HG03045 (cell line): ENCODE measurements around the gene SPEF2.
"Not testable (repeated sequence)": the region's sequence is repeated elsewhere in the genome, so short reads cannot be mapped to it uniquely, and the experiment has no call there.

Source experiments
- ATAC-seq: cut with Tn5 transposase; IDR thresholded peaks from one replicate; pipeline ENCODE4 v1.9.1; 2021; ENCODE audit warnings: mild to moderate bottlenecking, moderate library complexity; ENCODE audit not compliant: unreplicated experiment

SPEF2 gene

GRCh38 chr5:35853631-35854030 lies 236.0 kb downstream of the SPEF2 start:
- no peak for ATAC-seq

- no peak for ATAC-seq
Measured at GRCh38 chr5:35854248-35854647, 236.6 kb downstream of the SPEF2 start.

GRCh38 chr5:35855187-35855586 lies 237.5 kb downstream of the SPEF2 start:
- no peak for ATAC-seq

GRCh38 chr5:35856186-35856764 lies 238.6 kb downstream of the SPEF2 start:
- ATAC-seq: not testable (repeated sequence)

- ATAC-seq: no peak
Measured at GRCh38 chr5:35856765-35857351, 239.2 kb downstream of the SPEF2 start, which contains the start of gene IL7R. IL7R (plus strand) TSS chr5:35856891; CDS start chr5:35856978, 87 bp downstream.

- ATAC-seq: no peak
Measured at GRCh38 chr5:35857606-35858205, 240.0 kb downstream of the SPEF2 start.

GRCh38 chr5:35859101-35859661 lies 241.5 kb downstream of the SPEF2 start:
- ATAC-seq: no peak

- no peak for ATAC-seq
Measured at GRCh38 chr5:35860686-35861085, 243.0 kb downstream of the SPEF2 start.

- no peak for ATAC-seq
Measured at GRCh38 chr5:35861718-35862117, 244.1 kb downstream of the SPEF2 start.

- no peak for ATAC-seq
Measured at GRCh38 chr5:35862126-35862525, 244.5 kb downstream of the SPEF2 start.

- no peak for ATAC-seq
Measured at GRCh38 chr5:35863159-35863558, 245.5 kb downstream of the SPEF2 start.
